HG03135 (cell line): Measurements from ENCODE around the gene GBE1.
A peak's percentile ranks its signal among the peaks of the same experiment; 100 is the strongest.
"Not testable (repeated sequence)": the region's sequence is repeated elsewhere in the genome, so short reads cannot be mapped to it uniquely, and the experiment has no call there.

ENCODE experiments used
- ATAC-seq: cut with Tn5 transposase; IDR thresholded peaks from one replicate; pipeline ENCODE4 v1.9.1; 2021; ENCODE audit warnings: mild to moderate bottlenecking, moderate library complexity; ENCODE audit not compliant: unreplicated experiment

The GBE1 gene

DNA sequence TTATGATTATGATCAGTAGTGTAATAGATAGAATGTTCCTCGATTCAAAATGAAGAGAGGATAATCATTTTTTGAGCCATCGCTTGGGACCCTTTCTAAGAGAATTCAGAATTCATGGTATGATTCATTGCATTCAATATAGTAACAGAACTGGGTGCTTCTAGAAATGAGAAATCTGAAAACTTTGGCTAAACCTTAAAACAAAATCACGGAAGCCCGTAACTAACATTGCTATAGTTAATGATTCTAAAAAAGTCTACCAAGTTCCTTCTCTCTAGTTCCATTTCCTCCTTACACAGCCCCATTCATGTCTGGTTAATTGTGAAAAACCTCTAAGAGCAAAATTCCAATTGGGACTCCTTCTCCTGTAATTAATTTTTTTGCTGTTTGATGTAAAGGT is 217.1 kb downstream of the GBE1 start:
- no peak for ATAC-seq

GRCh38 chr3:81540787-81541186 is 220.7 kb downstream of the GBE1 start:
- ATAC-seq = no peak

- ATAC-seq = no peak
These were observed 229.6 kb downstream of the GBE1 start for GRCh38 chr3:81531846-81532245.

GRCh38 chr3:81531263-81531662 is 230.2 kb downstream of the GBE1 start:
- ATAC-seq = no peak

DNA sequence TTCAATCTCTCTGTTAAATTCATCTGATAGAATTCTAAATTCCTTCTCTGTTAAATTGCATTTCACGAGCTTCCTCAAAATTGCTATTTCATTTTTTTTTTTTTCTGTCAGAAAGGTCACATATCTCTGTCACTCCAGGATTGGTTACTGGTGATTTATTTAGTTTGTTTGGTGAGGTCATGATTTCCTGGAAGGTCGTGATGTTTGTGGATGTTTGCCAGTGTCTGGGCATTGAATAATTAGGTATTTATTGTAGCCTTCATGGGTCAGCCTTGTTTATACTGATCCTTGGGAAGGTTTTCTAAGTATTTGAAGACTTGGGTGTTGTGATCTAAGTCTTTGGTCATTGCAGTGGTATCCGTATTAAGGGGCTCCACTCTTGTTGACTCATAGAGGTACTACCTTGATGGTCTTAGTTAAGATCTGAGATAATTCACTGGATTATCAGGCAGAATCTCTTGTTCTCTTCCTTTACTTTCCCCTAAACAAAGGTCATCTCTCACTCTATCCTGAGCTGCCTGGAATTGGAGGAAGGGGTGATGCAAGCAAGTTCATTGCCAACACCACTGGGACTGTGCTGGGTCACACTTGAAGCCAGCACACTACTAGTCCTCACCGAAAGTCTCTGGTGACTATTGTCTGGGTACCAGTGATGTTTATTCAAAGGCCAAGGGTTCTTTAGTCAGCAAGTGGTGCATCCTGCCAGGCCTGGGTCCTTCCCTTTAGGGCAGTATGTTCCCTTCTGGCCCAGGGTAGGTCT is 231.1 kb downstream of the GBE1 start:
- ATAC-seq = no peak

GRCh38 chr3:81521855-81522254 is 239.6 kb downstream of the GBE1 start:
- ATAC-seq = no peak

DNA sequence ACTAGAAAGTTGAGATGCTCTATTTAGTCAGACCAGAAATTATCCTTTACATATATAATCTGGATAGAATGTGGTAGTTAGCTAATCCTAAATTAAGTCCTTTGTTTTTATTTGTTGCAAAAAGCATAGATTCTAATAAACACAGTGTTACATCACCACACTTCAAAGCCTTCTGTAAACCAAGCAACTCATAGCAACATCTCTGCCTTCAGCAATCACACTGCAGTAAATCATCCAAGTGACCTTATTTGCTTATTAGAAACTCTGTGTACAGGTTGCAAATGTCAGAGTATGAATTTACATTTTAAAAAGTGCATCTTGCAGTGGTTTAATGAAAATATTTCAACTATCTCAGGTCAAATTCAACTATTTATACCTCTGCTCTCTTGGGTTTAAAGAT is 242.5 kb downstream of the GBE1 start:
- ATAC-seq = no peak

GRCh38 chr3:81516042-81516441 is 245.4 kb downstream of the GBE1 start:
- ATAC-seq = no peak

GRCh38 chr3:81513591-81513990 is 247.9 kb downstream of the GBE1 start:
- no peak for ATAC-seq

DNA sequence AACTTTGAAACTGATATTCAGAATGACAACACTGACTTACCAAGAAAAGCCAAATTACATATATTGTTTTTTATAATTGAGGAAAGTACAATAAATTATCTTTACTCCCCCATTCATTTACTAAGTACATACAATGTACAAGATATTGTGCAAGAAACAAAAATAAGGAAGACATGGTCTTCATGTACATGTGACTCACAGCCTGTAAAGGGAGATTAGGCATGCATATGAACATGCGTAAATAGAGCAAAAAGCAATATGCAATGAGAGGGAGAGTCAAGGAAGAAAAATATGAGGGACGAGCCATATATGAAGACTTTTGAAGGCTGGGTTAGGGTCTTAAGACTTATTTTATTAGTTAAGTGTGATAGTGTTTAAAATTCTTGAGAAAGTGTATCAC is 258.4 kb downstream of the GBE1 start:
- no peak for ATAC-seq

DNA sequence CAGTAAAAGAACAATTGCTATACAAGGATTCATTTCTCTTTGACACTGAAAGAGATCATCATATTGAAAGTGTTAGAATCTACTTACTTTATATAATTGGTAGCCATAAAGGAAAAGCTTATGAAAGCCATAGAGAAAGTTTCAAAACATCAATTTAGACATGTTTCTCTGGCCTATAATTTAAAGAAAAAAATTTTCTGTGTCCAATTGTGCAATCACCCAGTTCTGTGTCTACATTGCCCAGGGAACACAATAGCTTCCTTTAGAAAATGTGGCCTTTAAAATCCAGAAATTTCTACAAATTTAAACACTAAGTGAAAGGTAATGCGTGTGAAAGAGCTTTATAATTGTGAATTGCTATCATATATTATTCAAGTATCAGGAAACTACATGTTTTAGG is 259.2 kb downstream of the GBE1 start:
- no peak for ATAC-seq

DNA sequence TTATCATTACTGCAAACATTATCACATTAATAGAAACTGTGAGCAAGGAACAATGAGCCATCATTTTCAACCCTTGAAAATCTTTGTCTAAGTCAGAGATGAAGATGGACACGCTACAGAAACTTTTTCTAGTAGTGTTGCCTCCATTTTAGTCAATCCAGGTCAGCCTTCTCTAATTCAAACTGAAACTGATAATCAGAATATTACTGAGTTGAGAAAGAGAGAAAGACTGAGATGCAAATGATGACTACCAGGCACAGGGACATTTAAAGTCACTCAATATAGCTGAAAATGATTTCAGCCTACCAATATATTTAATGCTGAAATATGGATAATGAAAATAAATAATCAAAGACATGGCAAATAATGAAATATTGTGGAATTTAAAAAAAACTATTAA is 261.4 kb downstream of the GBE1 start:
- ATAC-seq = peak; percentile 83

GRCh38 chr3:81497572-81498251 is 263.7 kb downstream of the GBE1 start:
- no peak for ATAC-seq

- no peak for ATAC-seq
These were observed 264.9 kb downstream of the GBE1 start for GRCh38 chr3:81496407-81497104.

DNA sequence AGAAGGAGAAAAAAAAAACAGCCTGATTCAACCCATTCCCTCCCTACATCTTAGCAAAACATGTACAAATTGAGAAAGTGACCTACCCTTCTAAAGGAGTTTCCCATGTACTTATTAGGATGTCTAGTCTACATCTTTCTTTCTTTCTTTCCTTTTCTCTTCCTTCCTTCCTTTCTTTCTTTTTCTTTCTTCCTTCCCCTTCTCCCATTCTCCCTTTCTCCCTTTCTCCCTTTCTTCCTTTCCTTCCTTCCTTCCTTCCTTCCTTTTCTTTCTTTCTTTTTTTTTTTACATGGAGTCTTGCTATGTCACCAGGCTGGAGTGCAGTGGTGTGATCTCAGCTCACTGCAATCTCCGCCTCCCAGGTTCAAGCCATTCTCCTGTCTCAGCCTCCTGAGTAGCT is 269.0 kb downstream of the GBE1 start:
- ATAC-seq = not testable (repeated sequence)

GRCh38 chr3:81492040-81492439 is 269.4 kb downstream of the GBE1 start:
- ATAC-seq = no peak

- peak; percentile 92 for ATAC-seq
These were observed 270.7 kb downstream of the GBE1 start for GRCh38 chr3:81490541-81491288.

GRCh38 chr3:81485444-81485865 is 276.0 kb downstream of the GBE1 start:
- ATAC-seq = peak; percentile 100

DNA sequence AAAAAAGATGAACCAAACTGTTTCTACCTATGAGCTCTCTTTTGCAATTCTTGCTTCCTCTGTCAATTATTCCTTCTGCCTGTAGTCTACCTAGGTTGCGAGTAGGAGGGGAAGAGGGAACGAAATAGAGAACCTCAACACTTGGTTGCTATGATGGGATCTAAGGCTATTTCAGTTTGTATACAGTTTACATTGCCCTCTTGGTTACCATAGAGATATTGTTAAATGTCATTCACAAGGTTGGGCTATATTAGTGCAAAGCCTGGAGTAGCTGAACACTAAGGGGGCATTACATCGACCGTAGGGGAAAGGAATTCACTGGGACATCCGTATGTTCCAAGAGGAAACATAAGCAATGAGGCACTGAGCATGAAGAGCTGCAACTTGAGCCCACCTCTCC is 276.9 kb downstream of the GBE1 start:
- ATAC-seq = no peak

DNA sequence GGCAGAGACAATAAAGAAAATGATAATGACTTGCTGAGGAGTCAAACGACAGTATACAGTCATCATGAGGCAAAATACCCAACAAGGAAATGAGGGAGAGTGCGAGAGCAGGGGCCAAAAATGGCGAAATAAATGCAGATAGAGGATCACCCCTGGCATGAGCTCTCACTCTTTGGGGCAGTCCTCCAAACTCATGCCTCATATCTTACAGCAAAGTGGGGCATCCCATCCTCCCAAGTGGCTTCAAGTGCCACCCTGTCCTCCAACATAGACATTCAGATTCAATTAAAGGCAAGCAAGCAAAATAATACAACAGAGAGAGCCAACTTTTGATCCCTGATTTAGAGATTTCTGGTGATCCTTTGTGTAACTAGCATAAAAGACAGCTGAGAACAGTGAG is 278.4 kb downstream of the GBE1 start:
- no peak for ATAC-seq

DNA sequence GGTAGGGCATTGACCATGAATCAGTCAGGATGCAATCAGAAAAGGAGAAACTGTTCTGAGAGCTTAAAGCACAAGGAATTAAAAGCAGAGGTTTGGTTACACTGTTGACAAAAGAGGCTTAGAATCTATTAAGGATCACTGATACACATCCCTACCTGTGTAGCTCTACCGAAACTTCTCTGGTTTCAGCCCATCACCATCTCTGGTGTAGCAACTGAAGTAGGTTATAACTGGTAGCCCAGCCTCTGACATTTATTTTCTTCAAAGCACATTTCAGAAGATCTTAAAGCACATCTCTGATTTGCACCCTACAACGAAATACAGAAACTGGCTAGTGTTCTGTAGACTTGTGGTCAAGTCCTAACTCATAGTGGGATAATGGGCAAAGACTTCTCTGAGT is 283.7 kb downstream of the GBE1 start:
- no peak for ATAC-seq
